GM19025 (cell line): ENCODE measurements around the gene DENND5A.

Experiments used
- ATAC-seq: cut with Tn5 transposase; IDR thresholded peaks from one replicate; pipeline ENCODE4 v1.9.1; 2021; ENCODE audit warnings: mild to moderate bottlenecking, low read depth, moderate library complexity; ENCODE audit not compliant: unreplicated experiment

DENND5A gene

GRCh38 chr11:9265211-9266131, at the start of gene DENND5A:
Gene DENND5A (minus strand): TSS chr11:9265350. CDS start chr11:9265069, 281 bp downstream.
- ATAC-seq: no peak

DNA sequence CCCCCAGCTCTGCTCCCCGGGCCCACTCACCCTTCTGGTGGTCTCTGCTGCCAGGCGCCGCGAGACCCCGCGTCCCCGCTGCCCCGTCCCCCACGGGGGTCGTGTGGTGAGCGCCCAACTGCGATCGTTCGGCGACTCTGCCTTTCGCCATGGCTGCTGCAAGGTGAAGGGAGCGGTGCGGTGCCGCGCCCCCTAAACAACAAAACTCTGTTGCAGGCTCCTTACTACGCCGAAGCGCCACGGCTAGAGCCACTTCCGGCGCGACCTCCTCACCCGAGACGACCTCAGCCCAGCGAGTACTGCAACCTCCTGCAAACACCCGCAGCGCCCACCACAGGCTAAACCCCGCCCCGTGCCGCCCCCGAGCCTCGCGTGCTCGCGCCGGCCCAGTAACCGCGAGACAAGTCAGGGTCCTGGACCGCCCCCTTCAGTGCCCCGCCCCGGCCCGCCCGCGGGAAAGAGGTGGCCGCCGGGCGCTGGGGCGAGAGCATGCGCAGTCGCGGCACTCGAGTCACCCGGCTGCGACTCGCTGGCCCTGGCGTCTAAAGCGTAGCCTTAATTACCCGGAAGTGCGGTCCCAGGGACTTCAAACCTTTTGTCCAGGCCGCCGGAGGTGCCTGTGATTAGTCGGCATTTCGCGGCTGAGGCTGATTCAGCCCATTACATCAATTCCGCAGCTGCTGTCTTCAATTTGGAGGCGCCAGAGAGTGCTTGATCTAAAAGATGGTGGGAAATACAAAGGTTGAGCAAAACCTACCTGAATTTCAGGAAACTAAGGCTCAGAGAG, 49.3 kb upstream of the DENND5A start, which contains the start of gene TMEM41B:
TSS of gene TMEM41B (minus strand) at position 303 of the 787 bp plus-strand sequence. CDS start at position 151, 152 bp downstream.
- peak; percentile 97 for ATAC-seq

GRCh38 chr11:9313648-9314290, 48.6 kb upstream of the DENND5A start:
- no peak for ATAC-seq

- ATAC-seq: no peak
These were observed 45.4 kb upstream of the DENND5A start for GRCh38 chr11:9310485-9311090.

- ATAC-seq: no peak
These were observed 39.0 kb upstream of the DENND5A start for GRCh38 chr11:9304178-9304577.

DNA sequence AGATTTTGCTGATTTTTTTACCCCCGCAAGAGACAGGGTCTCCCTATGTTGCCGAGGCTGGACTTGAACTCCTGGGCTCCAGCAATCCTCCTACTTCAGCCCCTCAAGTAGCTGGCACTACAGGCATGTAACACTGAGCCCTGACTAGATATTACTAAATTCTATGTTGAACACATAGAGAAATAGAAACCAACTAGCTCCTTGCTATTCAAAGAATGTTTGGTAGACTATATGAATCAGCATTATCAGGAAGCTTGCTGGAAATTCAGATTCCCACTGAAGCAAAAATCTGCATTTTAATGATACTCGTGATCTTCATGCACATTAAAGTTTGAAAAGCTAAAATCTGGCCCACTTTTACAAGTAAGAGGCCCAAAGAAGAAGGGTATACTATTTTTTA, 37.3 kb upstream of the DENND5A start:
- ATAC-seq: no peak

DNA sequence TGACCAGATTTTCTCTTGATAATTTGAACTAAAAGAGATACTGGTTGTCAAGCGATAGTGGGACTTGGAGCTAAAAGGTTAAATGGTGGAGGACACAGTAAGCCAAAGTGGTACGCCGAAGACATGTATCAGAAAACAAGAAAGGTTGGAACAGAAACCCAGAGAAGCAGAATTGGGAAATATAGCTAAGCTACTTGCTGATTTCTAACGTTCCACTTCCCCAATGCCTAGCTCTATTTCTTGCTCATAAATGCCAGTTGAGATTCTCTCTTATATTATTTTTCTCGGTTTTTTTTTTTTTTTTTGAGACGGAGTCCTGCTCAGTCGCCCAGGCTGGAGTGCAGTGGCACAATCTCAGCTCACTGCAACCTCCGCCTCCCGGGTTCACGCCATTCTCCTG, 36.6 kb upstream of the DENND5A start:
- no peak for ATAC-seq

DNA sequence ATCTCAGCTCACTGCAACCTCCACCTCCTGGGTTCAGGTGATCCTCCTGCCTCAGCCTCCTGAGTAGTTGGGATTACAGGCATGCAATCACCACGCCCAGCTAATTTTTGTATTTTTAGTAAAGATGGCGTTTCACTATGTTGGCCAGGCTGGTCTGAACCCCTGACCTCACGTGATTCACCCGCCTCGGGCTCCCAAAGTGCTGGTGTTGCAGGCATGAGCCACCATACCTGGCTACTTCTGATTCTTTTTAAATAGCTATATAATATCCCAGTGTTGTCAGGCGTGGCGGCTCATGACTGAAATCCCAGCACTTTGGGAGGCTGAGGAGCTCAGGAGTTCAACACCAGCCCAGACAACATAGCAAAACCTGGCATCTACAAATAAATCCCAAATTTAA, 28.5 kb upstream of the DENND5A start:
- ATAC-seq: no peak

GRCh38 chr11:9285850-9286587, 20.9 kb upstream of the DENND5A start:
- no peak for ATAC-seq

- peak; percentile 94 for ATAC-seq
These were observed 15.6 kb upstream of the DENND5A start for GRCh38 chr11:9280655-9281301.

DNA sequence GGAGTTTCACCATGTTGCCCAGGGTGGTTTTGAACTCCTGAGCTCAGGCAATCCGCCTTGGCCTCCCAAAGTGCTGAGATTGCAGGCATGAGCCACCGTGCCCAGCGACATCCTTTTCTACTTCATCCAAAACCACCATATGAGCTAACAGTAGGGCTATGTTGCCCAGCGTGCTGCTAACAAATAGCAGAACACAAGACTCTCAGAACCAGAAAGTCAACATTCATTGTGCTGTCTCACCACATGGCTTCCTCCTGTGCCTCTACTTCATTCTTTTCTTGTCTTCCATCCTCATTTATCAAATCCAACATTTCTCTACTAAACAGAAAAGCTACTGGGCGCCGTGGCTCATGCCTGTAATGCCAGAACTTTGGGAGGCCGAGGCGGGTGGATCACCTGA, 12.0 kb upstream of the DENND5A start:
- no peak for ATAC-seq

- no peak for ATAC-seq
These were observed 11.4 kb upstream of the DENND5A start for GRCh38 chr11:9276571-9276970.

DNA sequence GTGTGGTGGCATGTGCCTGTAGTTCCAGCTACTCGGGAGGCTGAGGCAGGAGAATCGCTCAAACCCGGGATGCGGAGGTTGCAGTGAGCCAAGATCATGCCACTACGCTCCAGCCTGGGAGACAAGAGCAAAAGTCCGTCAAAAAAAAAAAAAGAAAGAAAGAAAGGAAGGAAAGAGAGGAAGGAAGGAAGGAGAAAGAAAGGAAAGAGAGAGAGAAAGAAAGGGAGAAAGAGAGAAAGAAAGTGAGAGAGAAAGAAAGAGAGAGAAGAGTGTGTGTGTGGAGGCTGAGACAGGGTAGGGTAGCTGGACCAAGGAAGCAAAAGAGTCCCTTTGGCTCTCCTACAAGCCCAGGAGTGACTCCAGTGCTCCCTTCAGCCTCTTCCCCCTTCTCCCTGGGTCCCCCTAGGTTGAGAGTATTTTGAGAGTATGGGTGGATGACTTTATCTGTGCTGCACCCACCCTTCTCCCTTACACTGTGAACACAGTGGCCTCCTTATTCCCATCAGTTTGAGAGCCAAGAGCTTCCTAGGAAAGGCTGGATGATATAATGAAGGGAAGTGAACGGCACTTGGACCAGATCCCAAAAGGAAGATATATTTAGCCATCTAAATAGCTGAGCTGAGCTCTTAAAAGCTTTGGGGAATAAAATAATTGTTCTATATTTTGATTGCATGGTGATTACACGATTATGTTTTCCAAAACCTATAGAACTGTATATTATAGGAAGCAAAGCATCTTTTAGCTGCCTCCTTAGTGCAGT, 9.5 kb upstream of the DENND5A start:
- ATAC-seq: no peak

DNA sequence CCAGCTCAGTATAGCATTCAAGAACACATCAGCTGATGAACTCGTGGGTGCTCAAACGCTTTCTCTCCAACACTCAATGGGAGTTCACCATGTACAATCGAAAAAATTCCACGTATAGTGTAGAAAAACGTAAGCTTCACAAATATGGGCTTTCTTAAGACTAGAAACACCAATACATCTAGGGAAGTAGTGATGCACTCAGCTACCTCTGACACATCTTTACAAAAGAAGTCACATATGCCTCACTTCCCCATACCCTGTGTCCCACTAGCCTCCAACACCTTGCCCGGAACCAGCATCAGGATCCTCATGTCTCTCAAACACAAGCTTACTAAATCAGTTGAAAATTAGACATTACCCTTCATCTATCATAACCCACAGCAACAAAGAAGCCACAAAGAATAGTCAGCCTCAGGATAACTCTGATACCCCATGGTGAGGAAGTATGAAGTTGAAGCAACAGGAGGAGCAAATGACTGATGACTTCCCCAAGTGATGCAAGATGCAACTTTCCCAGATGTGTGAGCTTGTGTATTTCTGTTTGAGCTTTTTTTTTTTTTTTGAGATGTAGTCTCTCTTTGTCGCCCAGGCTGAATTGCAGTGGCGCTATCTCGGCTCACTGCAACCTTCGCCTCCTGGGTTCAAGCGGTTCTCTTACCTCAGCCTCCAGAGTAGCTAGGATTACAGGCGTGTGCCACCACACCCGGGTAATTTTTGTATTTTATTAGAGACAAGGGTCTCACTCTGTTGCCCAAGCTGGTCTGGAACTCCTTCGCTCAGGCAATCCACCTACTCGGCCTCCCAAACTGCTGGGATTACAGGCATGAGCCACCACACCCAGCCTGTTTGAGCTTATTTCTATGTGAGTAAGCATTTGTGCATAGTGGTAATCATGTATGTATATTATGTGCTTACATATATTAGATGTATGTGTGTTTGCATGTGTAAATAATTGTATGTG, 8.5 kb upstream of the DENND5A start:
- ATAC-seq: no peak

GRCh38 chr11:9269492-9270013, 4.4 kb upstream of the DENND5A start:
- ATAC-seq: no peak

GRCh38 chr11:9267680-9268079, 2.5 kb upstream of the DENND5A start:
- ATAC-seq: no peak

DNA sequence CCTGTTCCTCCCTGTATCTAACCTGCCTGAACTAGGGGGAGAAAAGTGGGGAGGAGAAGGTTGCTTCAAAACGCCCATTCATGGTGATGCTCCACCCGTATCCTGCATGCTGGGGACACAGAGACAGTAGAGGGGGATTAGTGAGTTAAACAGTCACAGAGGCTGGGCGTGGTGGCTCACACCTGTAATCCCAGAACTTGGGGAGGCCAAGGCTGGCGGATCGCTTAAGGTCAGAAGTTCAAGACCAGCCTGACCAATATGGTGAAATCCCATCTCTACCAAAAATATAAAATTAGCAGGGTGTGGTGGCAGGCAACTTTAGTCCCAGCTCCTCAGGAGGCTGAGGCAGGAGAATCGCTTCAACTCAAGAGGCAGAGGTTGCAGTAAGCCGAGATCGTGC, 1.8 kb upstream of the DENND5A start:
- no peak for ATAC-seq
